ENCODE data around the gene NCOA5.

The NCOA5 gene

GRCh38 chr20:46133886-46134654 lies 44.3 kb upstream of the NCOA5 start:
- Histone ChIP-seq H3K27ac (ENCODE audit: low read depth, low read length) (no peak overlapping the region), H3K56ac (ENCODE audit: low read length) (no peak overlapping the region), H2AK5ac (ENCODE audit: low read length) (no peak overlapping the region), H4K8ac (ENCODE audit: low read depth, low read length) (no peak overlapping the region), H3K23ac (ENCODE audit: low read length) (no peak overlapping the region), H2BK15ac (replicated peaks; ENCODE audit: low read depth) (no peak overlapping the region), H3K9ac (ENCODE audit: low read length) (no peak overlapping the region), H2BK5ac (ENCODE audit: low read length) (no peak overlapping the region), H3K18ac (ENCODE audit: low read length) (no peak overlapping the region), H4K5ac (ENCODE audit: low read length) (no peak overlapping the region), H3K4me1 (ENCODE audit: control insufficient read depth, low read depth, low read length) (peaks cover 2% of the 10 kb centered on the region), H3K4ac (ENCODE audit: low read depth, low read length) (no peak overlapping the region), H3K36me3 (ENCODE audit: control insufficient read depth, insufficient read depth, low read length) (no peaks in the 10 kb centered on the region), H3K79me1 (ENCODE audit: low read length) (no peaks in the 10 kb centered on the region), H2BK120ac (ENCODE audit: low read depth, low read length) (no peak overlapping the region), H3K4me3 (ENCODE audit: low read length) (no peak overlapping the region), H3K27me3 (ENCODE audit: insufficient read depth, low read length, poor library complexity) (no peaks in the 10 kb centered on the region), H3K79me2 (ENCODE audit: control insufficient read depth, insufficient read depth, low read length) (no peaks in the 10 kb centered on the region), H3K4me2 (ENCODE audit: low read length) (no peak overlapping the region)
- DNase-seq, result no peak
- no CpG with 5 or more reads among the region's 11 CpGs for WGBS (ENCODE audit: extremely low coverage, insufficient coverage, low lambda C conversion rate)

GRCh38 chr20:46132705-46133120 lies 43.0 kb upstream of the NCOA5 start:
- no peaks in the 10 kb centered on the region for H3K79me1 ChIP-seq (ENCODE audit: low read length)
- H2BK5ac ChIP-seq (ENCODE audit: low read length), result no peak overlapping the region
- WGBS (ENCODE audit: extremely low coverage, insufficient coverage, low lambda C conversion rate), result no CpG with 5 or more reads among the region's 17 CpGs
- H3K56ac ChIP-seq (ENCODE audit: low read length), result no peak overlapping the region
- H3K27ac ChIP-seq (ENCODE audit: low read depth, low read length), result no peak overlapping the region
- no peak overlapping the region for H4K5ac ChIP-seq (ENCODE audit: low read length)
- H3K4me3 ChIP-seq (ENCODE audit: low read length), result no peak overlapping the region
- no peak overlapping the region for H3K4me2 ChIP-seq (ENCODE audit: low read length)
- H3K4ac ChIP-seq (ENCODE audit: low read depth, low read length), result no peak overlapping the region
- no peak overlapping the region for H4K8ac ChIP-seq (ENCODE audit: low read depth, low read length)
- no peak overlapping the region for H3K18ac ChIP-seq (ENCODE audit: low read length)
- no peaks in the 10 kb centered on the region for H3K27me3 ChIP-seq (ENCODE audit: insufficient read depth, low read length, poor library complexity)
- peak; percentile 65 for DNase-seq
- H3K4me1 ChIP-seq (ENCODE audit: control insufficient read depth, low read depth, low read length), result peaks cover 2% of the 10 kb centered on the region
- no peaks in the 10 kb centered on the region for H3K36me3 ChIP-seq (ENCODE audit: control insufficient read depth, insufficient read depth, low read length)
- H2BK120ac ChIP-seq (ENCODE audit: low read depth, low read length), result no peak overlapping the region
- H3K23ac ChIP-seq (ENCODE audit: low read length), result no peak overlapping the region
- H2BK15ac ChIP-seq (replicated peaks; ENCODE audit: low read depth), result no peak overlapping the region
- no peak overlapping the region for H2AK5ac ChIP-seq (ENCODE audit: low read length)
- H3K79me2 ChIP-seq (ENCODE audit: control insufficient read depth, insufficient read depth, low read length), result no peaks in the 10 kb centered on the region
- no peak overlapping the region for H3K9ac ChIP-seq (ENCODE audit: low read length)

GRCh38 chr20:46131396-46131795 lies 41.6 kb upstream of the NCOA5 start:
- H3K36me3 ChIP-seq (ENCODE audit: control insufficient read depth, insufficient read depth, low read length), result no peaks in the 10 kb centered on the region
- no peak overlapping the region for H4K8ac ChIP-seq (ENCODE audit: low read depth, low read length)
- H3K4me3 ChIP-seq (ENCODE audit: low read length), result no peak overlapping the region
- no peak overlapping the region for H3K9ac ChIP-seq (ENCODE audit: low read length)
- no peak overlapping the region for H2BK15ac ChIP-seq (replicated peaks; ENCODE audit: low read depth)
- peaks cover under 1% of the 10 kb centered on the region for H3K4me1 ChIP-seq (ENCODE audit: control insufficient read depth, low read depth, low read length)
- no peak overlapping the region for H4K5ac ChIP-seq (ENCODE audit: low read length)
- H3K4ac ChIP-seq (ENCODE audit: low read depth, low read length), result no peak overlapping the region
- no peak overlapping the region for H2AK5ac ChIP-seq (ENCODE audit: low read length)
- WGBS (ENCODE audit: extremely low coverage, insufficient coverage, low lambda C conversion rate), result no CpG with 5 or more reads among the region's 6 CpGs
- no peak overlapping the region for H3K4me2 ChIP-seq (ENCODE audit: low read length)
- no peak overlapping the region for H2BK120ac ChIP-seq (ENCODE audit: low read depth, low read length)
- no peaks in the 10 kb centered on the region for H3K79me2 ChIP-seq (ENCODE audit: control insufficient read depth, insufficient read depth, low read length)
- H3K27me3 ChIP-seq (ENCODE audit: insufficient read depth, low read length, poor library complexity), result no peaks in the 10 kb centered on the region
- no peak for DNase-seq
- H3K56ac ChIP-seq (ENCODE audit: low read length), result no peak overlapping the region
- H2BK5ac ChIP-seq (ENCODE audit: low read length), result no peak overlapping the region
- no peak overlapping the region for H3K18ac ChIP-seq (ENCODE audit: low read length)
- H3K27ac ChIP-seq (ENCODE audit: low read depth, low read length), result no peak overlapping the region
- H3K79me1 ChIP-seq (ENCODE audit: low read length), result no peaks in the 10 kb centered on the region
- no peak overlapping the region for H3K23ac ChIP-seq (ENCODE audit: low read length)

DNA sequence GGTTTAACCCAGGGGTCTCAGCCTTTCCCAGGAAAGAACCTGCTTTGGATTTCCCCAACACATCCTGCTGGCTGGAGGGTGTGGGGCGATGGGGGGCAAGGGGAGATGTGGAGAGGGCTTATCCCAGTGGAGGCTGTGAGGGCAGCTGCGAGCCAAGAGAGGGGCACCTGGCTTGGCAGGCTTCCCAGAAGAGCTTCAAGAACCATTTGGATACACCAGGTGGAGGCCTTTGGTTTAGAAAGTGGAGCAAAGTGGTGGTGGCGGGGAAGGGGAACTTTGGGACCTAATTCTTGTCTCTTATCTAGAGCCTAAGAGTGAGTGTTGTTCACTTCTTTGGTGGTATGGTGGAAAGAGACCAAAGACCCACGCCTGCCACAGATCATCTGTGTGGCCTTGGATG lies 40.8 kb upstream of the NCOA5 start:
- Histone ChIP-seq H3K4ac (ENCODE audit: low read depth, low read length) (no peak overlapping the region), H3K18ac (ENCODE audit: low read length) (no peak overlapping the region), H3K4me2 (ENCODE audit: low read length) (no peak overlapping the region), H3K9ac (ENCODE audit: low read length) (no peak overlapping the region), H3K23ac (ENCODE audit: low read length) (no peak overlapping the region), H2BK5ac (ENCODE audit: low read length) (no peak overlapping the region), H4K8ac (ENCODE audit: low read depth, low read length) (no peak overlapping the region), H3K4me1 (ENCODE audit: control insufficient read depth, low read depth, low read length) (no peaks in the 10 kb centered on the region), H3K27ac (ENCODE audit: low read depth, low read length) (no peak overlapping the region), H3K79me2 (ENCODE audit: control insufficient read depth, insufficient read depth, low read length) (no peaks in the 10 kb centered on the region), H3K27me3 (ENCODE audit: insufficient read depth, low read length, poor library complexity) (no peaks in the 10 kb centered on the region), H3K56ac (ENCODE audit: low read length) (no peak overlapping the region), H3K79me1 (ENCODE audit: low read length) (no peaks in the 10 kb centered on the region), H2BK15ac (replicated peaks; ENCODE audit: low read depth) (no peak overlapping the region), H2BK120ac (ENCODE audit: low read depth, low read length) (no peak overlapping the region), H3K4me3 (ENCODE audit: low read length) (no peak overlapping the region), H3K36me3 (ENCODE audit: control insufficient read depth, insufficient read depth, low read length) (no peaks in the 10 kb centered on the region), H2AK5ac (ENCODE audit: low read length) (no peak overlapping the region), H4K5ac (ENCODE audit: low read length) (no peak overlapping the region)
- WGBS (ENCODE audit: extremely low coverage, insufficient coverage, low lambda C conversion rate), result no CpG with 5 or more reads among the region's 4 CpGs
- DNase-seq, result no peak

GRCh38 chr20:46129955-46130481 lies 40.3 kb upstream of the NCOA5 start:
- no peak overlapping the region for H3K4me3 ChIP-seq (ENCODE audit: low read length)
- no peak overlapping the region for H3K9ac ChIP-seq (ENCODE audit: low read length)
- no peak overlapping the region for H2BK15ac ChIP-seq (replicated peaks; ENCODE audit: low read depth)
- H3K79me1 ChIP-seq (ENCODE audit: low read length), result no peaks in the 10 kb centered on the region
- H3K4me1 ChIP-seq (ENCODE audit: control insufficient read depth, low read depth, low read length), result no peaks in the 10 kb centered on the region
- H2BK5ac ChIP-seq (ENCODE audit: low read length), result no peak overlapping the region
- no peak overlapping the region for H2AK5ac ChIP-seq (ENCODE audit: low read length)
- H3K79me2 ChIP-seq (ENCODE audit: control insufficient read depth, insufficient read depth, low read length), result no peaks in the 10 kb centered on the region
- no peak overlapping the region for H2BK120ac ChIP-seq (ENCODE audit: low read depth, low read length)
- H3K27me3 ChIP-seq (ENCODE audit: insufficient read depth, low read length, poor library complexity), result no peaks in the 10 kb centered on the region
- H3K18ac ChIP-seq (ENCODE audit: low read length), result no peak overlapping the region
- H3K36me3 ChIP-seq (ENCODE audit: control insufficient read depth, insufficient read depth, low read length), result no peaks in the 10 kb centered on the region
- H3K4ac ChIP-seq (ENCODE audit: low read depth, low read length), result no peak overlapping the region
- no CpG with 5 or more reads among the region's 5 CpGs for WGBS (ENCODE audit: extremely low coverage, insufficient coverage, low lambda C conversion rate)
- H3K4me2 ChIP-seq (ENCODE audit: low read length), result no peak overlapping the region
- H3K27ac ChIP-seq (ENCODE audit: low read depth, low read length), result no peak overlapping the region
- H4K8ac ChIP-seq (ENCODE audit: low read depth, low read length), result no peak overlapping the region
- DNase-seq, result peak; percentile 34
- no peak overlapping the region for H4K5ac ChIP-seq (ENCODE audit: low read length)
- H3K23ac ChIP-seq (ENCODE audit: low read length), result peak overlapping the region; percentile 9
- no peak overlapping the region for H3K56ac ChIP-seq (ENCODE audit: low read length)
